Ascending aorta (tissue), 2 donors: Measurements from ENCODE around the gene GPSM1. TPM values are rescaled to one million over a fixed set of nuclear protein-coding genes. Genes with fewer than 3 reads are reported as not detected.

Experiments used
- DNase-seq, 2 donors: peaks; one replicate each; pipeline ENCODE4 v3.0.0-alpha.2; 2019; ENCODE audit warnings: low spot score in 2 of 2
- H3K27ac ChIP-seq, 2 donors: fragments of 200-600 bp; sonication (generic); one replicate each; pipeline ENCODE4 v1.5.1; 2016 to 2017; ENCODE audit warnings: mild to moderate bottlenecking in 1 of 2
- H3K27me3 ChIP-seq: fragments of 200-600 bp; sonication (generic); one replicate; pipeline ENCODE4 v1.5.1; 2017
- H3K36me3 ChIP-seq, 2 donors: fragments of 200-600 bp; sonication (generic); one replicate each; pipeline ENCODE4 v1.5.1; 2016
- H3K4me1 ChIP-seq, 2 donors: fragments of 200-600 bp; sonication (generic); one replicate each; pipeline ENCODE4 v1.5.1; 2016 to 2017; ENCODE audit warnings: mild to moderate bottlenecking in 1 of 2
- H3K4me3 ChIP-seq, 2 donors: fragments of 200-600 bp; sonication (generic); one replicate each; pipeline ENCODE4 v1.5.1; 2016 to 2017; ENCODE audit warnings: mild to moderate bottlenecking in 1 of 2
- H3K9me3 ChIP-seq, 2 donors: fragments of 200-600 bp; sonication (generic); one replicate each; pipeline ENCODE4 v1.5.1; 2016
- intact Hi-C: fragments of 100-400 bp; cut with DNase I; formaldehyde crosslinking; loops from one replicate; pipeline ENCODE4 v1.15.1; 2023
- total RNA-seq: library from RNA; depleted of rRNA; stranded (reverse); fragments of >200 nt; gene quantifications from one replicate; pipeline ENCODE4 v1.1.0, GENCODE V29; 2016
- TF ChIP-seq, protein P1 (sequence below), 3 experiments: fragments of 200-600 bp in 2 of 3; fragments of 450-650 bp in 1 of 3; sonication (generic) in 2 of 3; IDR thresholded peaks; one replicate each; pipeline ENCODE4 v1.5.1; 2016 to 2019; ENCODE audit warnings: antibody characterized with exemption in 3 of 3, mild to moderate bottlenecking in 1 of 3, moderate library complexity in 1 of 3

The GPSM1 gene
- total RNA-seq, 1 donor from 2014 or later: 85.1 TPM

DNA sequence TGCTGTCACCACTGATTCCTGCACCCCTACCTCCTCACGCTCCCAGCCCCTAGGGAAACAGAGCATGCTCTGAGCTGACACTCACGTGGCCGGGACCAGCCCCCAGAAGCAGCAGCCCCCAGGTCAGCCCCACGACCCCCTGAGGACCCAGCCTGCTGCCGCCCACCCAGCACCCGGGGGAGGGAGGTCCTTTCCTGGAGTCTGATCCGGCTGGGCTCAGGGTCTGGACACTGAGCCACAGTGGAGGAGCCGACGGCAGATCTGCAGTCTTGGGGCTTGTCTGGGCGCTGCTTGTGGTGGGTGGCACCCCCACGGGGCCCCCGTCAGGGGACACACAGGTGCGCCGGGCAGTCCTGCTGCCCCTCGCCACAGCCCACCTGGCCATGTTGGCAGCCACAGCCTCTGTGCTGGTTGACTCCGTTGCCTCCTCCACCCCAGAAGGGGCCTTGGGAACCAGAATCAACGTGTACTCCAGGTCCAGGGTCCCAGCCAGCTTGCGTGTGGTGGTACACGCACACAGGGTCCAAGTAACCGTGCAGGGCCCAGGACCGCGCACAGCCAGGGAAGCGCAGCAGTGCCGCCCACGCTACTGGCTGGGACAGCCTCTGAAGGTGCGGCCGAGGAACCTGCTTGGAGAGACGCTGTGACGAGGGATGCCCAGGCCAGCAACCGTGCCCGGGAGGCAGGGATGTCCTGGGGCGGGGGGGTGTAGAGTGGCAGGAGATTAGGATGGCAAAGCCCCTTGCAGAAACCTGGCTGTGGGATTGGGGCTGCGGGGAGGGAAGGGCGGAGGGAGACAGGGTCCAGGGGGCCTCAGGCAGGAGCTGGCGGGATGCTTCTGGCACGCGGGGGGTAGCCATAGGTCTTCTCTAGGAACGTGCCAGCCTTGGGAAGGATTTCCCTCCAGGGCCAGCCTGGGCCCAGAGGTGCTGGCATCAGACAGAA lies 32.7 kb downstream of the GPSM1 start:
- TF ChIP-seq, protein P1, sequence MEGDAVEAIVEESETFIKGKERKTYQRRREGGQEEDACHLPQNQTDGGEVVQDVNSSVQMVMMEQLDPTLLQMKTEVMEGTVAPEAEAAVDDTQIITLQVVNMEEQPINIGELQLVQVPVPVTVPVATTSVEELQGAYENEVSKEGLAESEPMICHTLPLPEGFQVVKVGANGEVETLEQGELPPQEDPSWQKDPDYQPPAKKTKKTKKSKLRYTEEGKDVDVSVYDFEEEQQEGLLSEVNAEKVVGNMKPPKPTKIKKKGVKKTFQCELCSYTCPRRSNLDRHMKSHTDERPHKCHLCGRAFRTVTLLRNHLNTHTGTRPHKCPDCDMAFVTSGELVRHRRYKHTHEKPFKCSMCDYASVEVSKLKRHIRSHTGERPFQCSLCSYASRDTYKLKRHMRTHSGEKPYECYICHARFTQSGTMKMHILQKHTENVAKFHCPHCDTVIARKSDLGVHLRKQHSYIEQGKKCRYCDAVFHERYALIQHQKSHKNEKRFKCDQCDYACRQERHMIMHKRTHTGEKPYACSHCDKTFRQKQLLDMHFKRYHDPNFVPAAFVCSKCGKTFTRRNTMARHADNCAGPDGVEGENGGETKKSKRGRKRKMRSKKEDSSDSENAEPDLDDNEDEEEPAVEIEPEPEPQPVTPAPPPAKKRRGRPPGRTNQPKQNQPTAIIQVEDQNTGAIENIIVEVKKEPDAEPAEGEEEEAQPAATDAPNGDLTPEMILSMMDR (IDR thresholded peaks at IDR 0.05): no peak
- Histone ChIP-seq H3K4me1 (peaks cover 5 to 8% of the 10 kb centered on the region in 2 donors), H3K9me3 (no peaks in the 10 kb centered on the region), H3K36me3 (peaks cover 12 to 25% of the 10 kb centered on the region in 2 donors), H3K4me3 (no peak overlapping the region), H3K27me3 (no peaks in the 10 kb centered on the region), H3K27ac (no peak overlapping the region)
- no peak for DNase-seq
- intact Hi-C loops: loop anchor here (5.0 kb wide), 2 partner anchors 48 to 187 kb away; partner anchors contain the start of gene NOTCH1

DNA sequence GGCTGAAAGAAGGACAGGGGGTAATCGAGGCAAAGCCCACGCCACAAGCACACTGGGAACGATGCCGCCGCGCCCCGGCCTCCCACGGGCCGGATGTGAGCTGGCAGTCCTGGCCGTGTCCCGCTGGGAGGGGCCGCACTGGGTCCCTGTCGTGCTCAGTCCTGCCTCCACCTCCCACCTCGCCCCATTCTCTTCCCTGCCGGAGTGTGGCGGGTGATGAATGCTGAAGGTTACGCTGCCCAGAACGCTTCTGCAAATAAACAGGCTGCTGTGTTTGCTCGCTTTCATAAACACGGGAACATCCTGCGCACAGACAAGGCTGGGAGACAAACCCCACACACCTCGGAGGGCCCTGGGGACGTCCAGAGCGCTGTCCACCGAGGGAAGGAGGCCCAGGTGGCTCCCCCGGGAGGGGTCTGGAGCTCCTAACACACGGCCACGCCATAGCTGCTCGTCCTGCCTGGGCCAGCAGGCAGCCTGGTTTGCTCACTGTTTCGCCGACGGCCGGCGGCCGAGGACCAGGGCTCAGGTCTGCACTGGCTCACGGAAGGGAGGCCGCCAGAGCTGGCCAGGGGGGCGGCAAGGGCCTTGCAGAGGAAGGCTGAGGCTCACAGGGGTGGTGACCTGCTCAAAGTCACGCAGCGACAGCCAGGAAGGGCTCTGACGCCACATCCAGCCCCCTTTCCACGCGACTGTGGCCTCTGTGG lies 33.9 kb downstream of the GPSM1 start:
- no peak for DNase-seq
- intact Hi-C loops: loop anchor here (5.0 kb wide), 2 partner anchors 49 to 186 kb away; partner anchors contain the start of gene NOTCH1
- H3K9me3 ChIP-seq: no peaks in the 10 kb centered on the region
- no peaks in the 10 kb centered on the region for H3K27me3 ChIP-seq
- TF ChIP-seq, protein P1 (IDR thresholded peaks at IDR 0.05): no peak
- no peak overlapping the region for H3K27ac ChIP-seq
- H3K4me1 ChIP-seq: peaks cover 5 to 8% of the 10 kb centered on the region in 2 donors
- no peak overlapping the region for H3K4me3 ChIP-seq
- peaks cover 12 to 24% of the 10 kb centered on the region in 2 donors for H3K36me3 ChIP-seq

DNA sequence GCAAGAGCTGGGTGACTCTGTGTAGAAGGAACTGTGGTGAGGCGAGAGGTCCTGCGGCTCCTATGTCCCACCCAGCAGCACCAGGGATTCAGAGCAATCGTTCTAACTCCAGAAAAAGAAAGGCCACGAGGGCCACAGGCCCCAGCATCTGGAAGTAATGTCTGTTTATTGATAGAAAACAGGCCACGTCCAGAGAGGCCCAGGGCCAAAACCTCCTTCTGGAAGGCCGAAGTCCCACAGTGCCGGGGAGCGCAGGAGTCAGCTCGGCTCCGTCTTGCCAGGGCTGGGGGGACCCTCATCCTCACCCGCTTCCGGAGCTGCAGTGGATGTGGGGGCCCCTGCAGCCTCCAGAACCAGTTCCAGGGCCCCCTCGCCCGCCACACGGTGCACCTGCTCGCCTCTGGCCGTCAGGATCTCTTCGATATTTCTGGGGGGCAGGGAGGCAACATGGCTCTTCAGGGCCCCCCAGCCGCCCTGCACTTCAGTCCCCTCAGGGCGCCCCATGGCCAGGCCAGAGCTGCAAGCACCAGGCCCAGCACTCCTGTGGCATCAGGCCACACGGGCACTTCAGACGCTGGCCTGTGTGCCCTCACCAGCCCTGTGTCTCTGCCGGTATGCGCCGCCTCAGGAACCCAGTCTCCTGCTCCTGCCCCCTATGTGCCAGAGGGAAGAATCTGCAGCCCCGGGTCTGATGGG lies 34.6 kb downstream of the GPSM1 start:
- no peak for DNase-seq
- peak overlapping the region in 1 of 2 donors; percentile 46 for H3K27ac ChIP-seq

DNA sequence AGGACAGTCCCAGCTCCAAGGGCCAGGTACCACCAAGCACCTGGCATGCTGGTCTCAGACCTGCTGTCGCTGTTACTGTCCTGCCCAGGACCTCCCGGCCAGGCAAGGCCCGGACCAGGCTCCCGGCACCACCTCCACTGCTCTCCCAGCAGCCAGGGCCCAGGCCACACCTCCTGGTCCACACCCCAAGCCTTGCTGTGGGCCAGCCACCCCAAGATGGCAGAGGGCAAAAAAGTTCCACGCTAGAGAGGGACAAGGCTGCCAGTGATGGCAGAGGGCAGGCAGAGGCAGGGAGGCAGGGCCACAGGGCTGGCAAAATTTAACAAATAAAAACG lies 35.1 kb downstream of the GPSM1 start:
- H3K4me1 ChIP-seq: peaks cover 5 to 8% of the 10 kb centered on the region in 2 donors
- no peak for DNase-seq
- intact Hi-C loops: loop anchor here (5.0 kb wide), 2 partner anchors 50 to 185 kb away; partner anchors contain the start of gene NOTCH1
- no peak overlapping the region for H3K4me3 ChIP-seq
- peak overlapping the region; percentile 46 to 61 for H3K27ac ChIP-seq
- no peaks in the 10 kb centered on the region for H3K27me3 ChIP-seq
- TF ChIP-seq, protein P1 (IDR thresholded peaks at IDR 0.05): no peak
- peaks cover 7 to 13% of the 10 kb centered on the region in 2 donors for H3K36me3 ChIP-seq
- no peaks in the 10 kb centered on the region for H3K9me3 ChIP-seq

More for the DNA sequence above, 34.6 kb downstream of the GPSM1 start:
- Histone ChIP-seq H3K27me3 (no peaks in the 10 kb centered on the region), H3K36me3 (peaks cover 8 to 17% of the 10 kb centered on the region in 2 donors), H3K9me3 (no peaks in the 10 kb centered on the region), H3K4me3 (no peak overlapping the region), H3K4me1 (peaks cover 5 to 8% of the 10 kb centered on the region in 2 donors)
- intact Hi-C loops: loop anchor here (5.0 kb wide), 2 partner anchors 50 to 185 kb away; partner anchors contain the start of gene NOTCH1
- TF ChIP-seq, protein P1 (IDR thresholded peaks at IDR 0.05): no peak
